Measurements from ENCODE around the gene KLK8.

KLK8 gene

GRCh38 chr19:50964266-50964665 is 37.1 kb downstream of the KLK8 start:
- no peak overlapping the region for H2BK15ac ChIP-seq (ENCODE audit: low read length)
- no peak overlapping the region for H2BK5ac ChIP-seq (ENCODE audit: low read length)
- H3K23ac ChIP-seq (ENCODE audit: low read depth, low read length, poor library complexity) = no peak overlapping the region
- no peak for DNase-seq (ENCODE audit: low spot score)
- no peaks in the 10 kb centered on the region for H3K36me3 ChIP-seq (replicated peaks in 1 of 2; ENCODE audit: control insufficient read depth in 2 of 2, insufficient read depth in 2 of 2, low read length in 2 of 2)
- no peak overlapping the region for H3K9ac ChIP-seq (ENCODE audit: low read depth, low read length, poor library complexity)
- H3K27me3 ChIP-seq (ENCODE audit: control insufficient read depth in 3 of 3, insufficient read depth in 3 of 3, low read depth in 1 of 3, low read length in 3 of 3) = no peaks in the 10 kb centered on the region
- no peak overlapping the region for H3K18ac ChIP-seq (ENCODE audit: low read length)
- WGBS, 2 donors (ENCODE audit: extremely low coverage in 2 of 2, insufficient read length in 2 of 2, insufficient replicate concordance in 1 of 2) = no CpG with 5 or more reads among the region's 3 CpGs
- no peak overlapping the region for H4K91ac ChIP-seq (ENCODE audit: low read depth, low read length, poor library complexity)
- no peak overlapping the region for H3K4ac ChIP-seq (ENCODE audit: low read length)
- no peak overlapping the region for H2BK120ac ChIP-seq (ENCODE audit: low read depth, low read length)
- H3K79me1 ChIP-seq (ENCODE audit: low read depth, low read length) = no peaks in the 10 kb centered on the region
- H2AK5ac ChIP-seq (ENCODE audit: low read depth, low read length) = no peak overlapping the region
- H3K27ac ChIP-seq (replicated peaks; ENCODE audit: low read length) = no peak overlapping the region
- H2BK12ac ChIP-seq (ENCODE audit: low read length) = no peak overlapping the region
- no peak overlapping the region for H3K14ac ChIP-seq (ENCODE audit: low read length)
- H3K4me2 ChIP-seq (ENCODE audit: insufficient read depth, low read length, poor library complexity, severe bottlenecking) = no peak overlapping the region
- no peak overlapping the region for H2AFZ ChIP-seq (ENCODE audit: low read length)
- H4K8ac ChIP-seq (ENCODE audit: low read depth, low read length) = no peak overlapping the region
- peaks cover 0 to 11% of the 10 kb centered on the region in 2 donors for H3K4me1 ChIP-seq (ENCODE audit: control insufficient read depth in 2 of 2, insufficient read depth in 1 of 2, low read depth in 1 of 2, low read length in 2 of 2)
- peaks cover 0 to 3% of the 10 kb centered on the region in 2 donors for H3K9me3 ChIP-seq (replicated peaks in 1 of 2; ENCODE audit: control insufficient read depth in 2 of 2, insufficient read depth in 1 of 2, low read depth in 1 of 2, low read length in 2 of 2)
- H3K4me3 ChIP-seq (ENCODE audit: low read length in 2 of 2) = no peak overlapping the region

DNA sequence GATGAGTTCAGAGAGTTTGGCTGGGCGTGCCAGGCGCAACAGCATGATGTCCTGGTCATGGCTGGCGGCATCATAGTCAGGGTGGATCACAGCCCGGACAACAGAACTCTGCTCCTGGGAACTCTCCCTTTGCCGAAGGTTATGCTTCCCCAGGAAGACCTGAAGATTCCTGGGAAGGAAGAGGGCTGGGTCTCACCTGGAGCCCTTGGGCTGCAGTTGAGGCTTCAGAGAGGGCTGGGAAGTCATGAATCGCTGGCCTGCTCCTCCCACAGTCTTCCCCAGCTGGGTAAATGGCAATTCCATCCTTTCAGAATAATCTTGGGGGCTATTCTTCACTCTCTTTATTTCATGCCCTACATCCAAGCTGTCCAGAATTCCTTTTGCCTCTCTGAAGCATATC is 38.0 kb downstream of the KLK8 start:
- H2AK5ac ChIP-seq (ENCODE audit: low read depth, low read length) = no peak overlapping the region
- H2BK15ac ChIP-seq (ENCODE audit: low read length) = no peak overlapping the region
- H3K9me3 ChIP-seq (replicated peaks in 1 of 2; ENCODE audit: control insufficient read depth in 2 of 2, insufficient read depth in 1 of 2, low read depth in 1 of 2, low read length in 2 of 2) = peaks cover 0 to 3% of the 10 kb centered on the region in 2 donors
- no peak overlapping the region for H3K9ac ChIP-seq (ENCODE audit: low read depth, low read length, poor library complexity)
- DNase-seq (ENCODE audit: low spot score) = no peak
- H2BK120ac ChIP-seq (ENCODE audit: low read depth, low read length) = no peak overlapping the region
- H3K18ac ChIP-seq (ENCODE audit: low read length) = peak overlapping the region; percentile 39
- no peak overlapping the region for H3K23ac ChIP-seq (ENCODE audit: low read depth, low read length, poor library complexity)
- no peak overlapping the region for H2BK12ac ChIP-seq (ENCODE audit: low read length)
- H3K27me3 ChIP-seq (ENCODE audit: control insufficient read depth in 3 of 3, insufficient read depth in 3 of 3, low read depth in 1 of 3, low read length in 3 of 3) = no peaks in the 10 kb centered on the region
- H3K36me3 ChIP-seq (replicated peaks in 1 of 2; ENCODE audit: control insufficient read depth in 2 of 2, insufficient read depth in 2 of 2, low read length in 2 of 2) = no peaks in the 10 kb centered on the region
- no peak overlapping the region for H3K4me3 ChIP-seq (ENCODE audit: low read length in 2 of 2)
- peaks cover 0 to 4% of the 10 kb centered on the region in 2 donors for H3K4me1 ChIP-seq (ENCODE audit: control insufficient read depth in 2 of 2, insufficient read depth in 1 of 2, low read depth in 1 of 2, low read length in 2 of 2)
- H4K8ac ChIP-seq (ENCODE audit: low read depth, low read length) = no peak overlapping the region
- H2BK5ac ChIP-seq (ENCODE audit: low read length) = no peak overlapping the region
- no peak overlapping the region for H3K27ac ChIP-seq (replicated peaks; ENCODE audit: low read length)
- H2AFZ ChIP-seq (ENCODE audit: low read length) = no peak overlapping the region
- no peak overlapping the region for H3K14ac ChIP-seq (ENCODE audit: low read length)
- WGBS, 2 donors (ENCODE audit: extremely low coverage in 2 of 2, insufficient read length in 2 of 2, insufficient replicate concordance in 1 of 2) = no CpG with 5 or more reads among the region's 6 CpGs
- no peak overlapping the region for H4K91ac ChIP-seq (ENCODE audit: low read depth, low read length, poor library complexity)
- H3K79me1 ChIP-seq (ENCODE audit: low read depth, low read length) = no peaks in the 10 kb centered on the region
- no peak overlapping the region for H3K4ac ChIP-seq (ENCODE audit: low read length)
- H3K4me2 ChIP-seq (ENCODE audit: insufficient read depth, low read length, poor library complexity, severe bottlenecking) = no peak overlapping the region

GRCh38 chr19:50962245-50962644 is 39.2 kb downstream of the KLK8 start:
- Histone ChIP-seq H4K91ac (ENCODE audit: low read depth, low read length, poor library complexity) (no peak overlapping the region), H2BK15ac (ENCODE audit: low read length) (no peak overlapping the region), H3K27ac (replicated peaks; ENCODE audit: low read length) (no peak overlapping the region), H3K18ac (ENCODE audit: low read length) (no peak overlapping the region), H2BK5ac (ENCODE audit: low read length) (no peak overlapping the region), H2AFZ (ENCODE audit: low read length) (no peak overlapping the region), H3K14ac (ENCODE audit: low read length) (no peak overlapping the region), H2BK12ac (ENCODE audit: low read length) (no peak overlapping the region), H3K4me2 (ENCODE audit: insufficient read depth, low read length, poor library complexity, severe bottlenecking) (no peak overlapping the region), H3K9me3 (replicated peaks in 1 of 2; ENCODE audit: control insufficient read depth in 2 of 2, insufficient read depth in 1 of 2, low read depth in 1 of 2, low read length in 2 of 2) (peaks cover 0 to 3% of the 10 kb centered on the region in 2 donors), H3K4ac (ENCODE audit: low read length) (no peak overlapping the region), H3K4me3 (ENCODE audit: low read length in 2 of 2) (peak overlapping the region in 1 of 2 donors; percentile 65), H4K8ac (ENCODE audit: low read depth, low read length) (no peak overlapping the region), H3K27me3 (ENCODE audit: control insufficient read depth in 3 of 3, insufficient read depth in 3 of 3, low read depth in 1 of 3, low read length in 3 of 3) (no peaks in the 10 kb centered on the region), H2AK5ac (ENCODE audit: low read depth, low read length) (no peak overlapping the region), H2BK120ac (ENCODE audit: low read depth, low read length) (no peak overlapping the region), H3K23ac (ENCODE audit: low read depth, low read length, poor library complexity) (no peak overlapping the region), H3K9ac (ENCODE audit: low read depth, low read length, poor library complexity) (no peak overlapping the region), H3K36me3 (replicated peaks in 1 of 2; ENCODE audit: control insufficient read depth in 2 of 2, insufficient read depth in 2 of 2, low read length in 2 of 2) (no peaks in the 10 kb centered on the region), H3K79me1 (ENCODE audit: low read depth, low read length) (no peaks in the 10 kb centered on the region), H3K4me1 (ENCODE audit: control insufficient read depth in 2 of 2, insufficient read depth in 1 of 2, low read depth in 1 of 2, low read length in 2 of 2) (no peaks in the 10 kb centered on the region)
- DNase-seq (ENCODE audit: low spot score) = no peak
- no CpG with 5 or more reads among the region's 1 CpG for WGBS, 2 donors (ENCODE audit: extremely low coverage in 2 of 2, insufficient read length in 2 of 2, insufficient replicate concordance in 1 of 2)

GRCh38 chr19:50959731-50960500 is 41.5 kb downstream of the KLK8 start:
- Histone ChIP-seq H2BK120ac (ENCODE audit: low read depth, low read length) (no peak overlapping the region), H2BK5ac (ENCODE audit: low read length) (no peak overlapping the region), H3K23ac (ENCODE audit: low read depth, low read length, poor library complexity) (no peak overlapping the region), H4K91ac (ENCODE audit: low read depth, low read length, poor library complexity) (no peak overlapping the region), H3K4me3 (ENCODE audit: low read length in 2 of 2) (no peak overlapping the region), H3K4me2 (ENCODE audit: insufficient read depth, low read length, poor library complexity, severe bottlenecking) (no peak overlapping the region), H2AFZ (ENCODE audit: low read length) (no peak overlapping the region), H2AK5ac (ENCODE audit: low read depth, low read length) (no peak overlapping the region), H3K9me3 (replicated peaks in 1 of 2; ENCODE audit: control insufficient read depth in 2 of 2, insufficient read depth in 1 of 2, low read depth in 1 of 2, low read length in 2 of 2) (peaks cover 0 to 3% of the 10 kb centered on the region in 2 donors), H2BK15ac (ENCODE audit: low read length) (no peak overlapping the region), H3K36me3 (replicated peaks in 1 of 2; ENCODE audit: control insufficient read depth in 2 of 2, insufficient read depth in 2 of 2, low read length in 2 of 2) (no peaks in the 10 kb centered on the region), H3K79me1 (ENCODE audit: low read depth, low read length) (no peaks in the 10 kb centered on the region), H4K8ac (ENCODE audit: low read depth, low read length) (no peak overlapping the region), H2BK12ac (ENCODE audit: low read length) (no peak overlapping the region), H3K27ac (replicated peaks; ENCODE audit: low read length) (no peak overlapping the region), H3K14ac (ENCODE audit: low read length) (no peak overlapping the region), H3K4me1 (ENCODE audit: control insufficient read depth in 2 of 2, insufficient read depth in 1 of 2, low read depth in 1 of 2, low read length in 2 of 2) (no peaks in the 10 kb centered on the region), H3K18ac (ENCODE audit: low read length) (no peak overlapping the region), H3K27me3 (ENCODE audit: control insufficient read depth in 3 of 3, insufficient read depth in 3 of 3, low read depth in 1 of 3, low read length in 3 of 3) (no peaks in the 10 kb centered on the region), H3K9ac (ENCODE audit: low read depth, low read length, poor library complexity) (no peak overlapping the region), H3K4ac (ENCODE audit: low read length) (no peak overlapping the region)
- no peak for DNase-seq (ENCODE audit: low spot score)
- no CpG with 5 or more reads among the region's 9 CpGs for WGBS, 2 donors (ENCODE audit: extremely low coverage in 2 of 2, insufficient read length in 2 of 2, insufficient replicate concordance in 1 of 2)
